KMS-11 (cell line): Measurements from ENCODE around the gene FETUB.
"Not testable (repeated sequence)": the region's sequence is repeated elsewhere in the genome, so short reads cannot be mapped to it uniquely, and the experiment has no call there.

Experiments
- H2AFZ ChIP-seq: fragments of 200-600 bp; sonication (generic); 2 replicates; pipeline ENCODE4 v1.6.1; 2016; ENCODE audit warnings: antibody characterized with exemption, mixed run types, low read depth
- H3K27ac ChIP-seq: fragments of 200-600 bp; sonication (generic); 2 replicates; pipeline ENCODE4 v1.6.1; 2016; ENCODE audit warnings: mild to moderate bottlenecking, mixed run types
- H3K27me3 ChIP-seq: fragments of 200-600 bp; sonication (generic); 2 replicates; pipeline ENCODE4 v1.6.1; 2017; ENCODE audit warnings: mild to moderate bottlenecking, low read depth, mixed run types, moderate library complexity; ENCODE audit not compliant: insufficient read depth
- H3K36me3 ChIP-seq: fragments of 200-600 bp; sonication (generic); 2 replicates; pipeline ENCODE4 v1.6.1; 2017; ENCODE audit warnings: mild to moderate bottlenecking, mixed run types; ENCODE audit not compliant: insufficient read depth
- H3K4me1 ChIP-seq: fragments of 200-600 bp; sonication (generic); 2 replicates; pipeline ENCODE4 v1.6.1; 2016; ENCODE audit warnings: mild to moderate bottlenecking, low read depth, mixed run types; ENCODE audit not compliant: poor library complexity, severe bottlenecking
- H3K4me2 ChIP-seq: fragments of 200-600 bp; sonication (generic); 2 replicates; pipeline ENCODE4 v1.7.0; 2016; ENCODE audit warnings: mild to moderate bottlenecking, mixed run types
- H3K4me3 ChIP-seq: fragments of 200-600 bp; sonication (generic); IDR thresholded peaks from 2 replicates; pipeline ENCODE4 v1.6.1; 2017; ENCODE audit warnings: low read depth, low read length, mixed read lengths; ENCODE audit not compliant: insufficient read depth
- H3K79me2 ChIP-seq: fragments of 200-600 bp; sonication (generic); 2 replicates; pipeline ENCODE4 v1.6.1; 2016; ENCODE audit warnings: low read depth, mixed run types; ENCODE audit not compliant: insufficient read depth
- H3K9ac ChIP-seq: fragments of 200-600 bp; sonication (generic); 2 replicates; pipeline ENCODE4 v1.6.1; 2016; ENCODE audit warnings: mild to moderate bottlenecking, mixed run types
- H4K20me1 ChIP-seq: fragments of 200-600 bp; sonication (generic); 2 replicates; pipeline ENCODE4 v1.6.1; 2016; ENCODE audit warnings: mild to moderate bottlenecking, mixed run types; ENCODE audit not compliant: insufficient read depth
- CTCF ChIP-seq: fragments of 200-600 bp; sonication (generic); conservative IDR thresholded peaks from 2 replicates; pipeline ENCODE4 v1.6.1; 2017; ENCODE audit warnings: low read depth, mild to moderate bottlenecking, antibody characterized with exemption, low read length, moderate library complexity, mixed read lengths

The FETUB gene

GRCh38 chr3:186697510-186697909 is 57.3 kb downstream of the FETUB start:
- H3K4me3 ChIP-seq, result no peak overlapping the region
- H4K20me1 ChIP-seq, result no peaks in the 10 kb centered on the region
- no peaks in the 10 kb centered on the region for H3K27me3 ChIP-seq
- no peak overlapping the region for H3K9ac ChIP-seq
- H2AFZ ChIP-seq, result no peak overlapping the region
- no peak overlapping the region for H3K4me2 ChIP-seq
- no peak for TF ChIP-seq CTCF
- H3K4me1 ChIP-seq, result no peaks in the 10 kb centered on the region
- H3K79me2 ChIP-seq, result no peaks in the 10 kb centered on the region
- H3K27ac ChIP-seq, result no peak overlapping the region
- H3K36me3 ChIP-seq, result no peaks in the 10 kb centered on the region

GRCh38 chr3:186700267-186700666 is 60.1 kb downstream of the FETUB start:
- Histone ChIP-seq H2AFZ (no peak overlapping the region), H3K9ac (no peak overlapping the region), H3K4me2 (no peak overlapping the region), H3K27me3 (no peaks in the 10 kb centered on the region), H3K4me1 (peaks cover 6% of the 10 kb centered on the region), H3K36me3 (no peaks in the 10 kb centered on the region), H3K4me3 (no peak overlapping the region), H4K20me1 (no peaks in the 10 kb centered on the region), H3K79me2 (no peaks in the 10 kb centered on the region), H3K27ac (no peak overlapping the region)
- TF ChIP-seq CTCF, result no peak

- H3K27me3 ChIP-seq, result not testable (repeated sequence)
Observed at GRCh38 chr3:186702451-186702850, 62.3 kb downstream of the FETUB start.

More at GRCh38 chr3:186702451-186702850, 62.3 kb downstream of the FETUB start:
- not testable (repeated sequence) for H3K79me2 ChIP-seq, H3K9ac ChIP-seq, H4K20me1 ChIP-seq, H2AFZ ChIP-seq, H3K36me3 ChIP-seq, H3K27ac ChIP-seq, H3K4me2 ChIP-seq, H3K4me3 ChIP-seq
- peaks cover 23% of the 10 kb centered on the region for H3K4me1 ChIP-seq
